AG09309 (cell line): ENCODE results near the gene C2orf49.
A peak's percentile ranks its signal among the peaks of the same experiment; 100 is the strongest.

Experiments
- DNase-seq: peaks from one replicate; pipeline ENCODE4 v3.0.0-alpha.2; 2010; ENCODE audit warnings: low read depth
- H3K4me3 ChIP-seq: 2 replicates; pipeline ENCODE4 v1.5.1; 2011; ENCODE audit warnings: mild to moderate bottlenecking, low read depth, low read length, moderate library complexity; ENCODE audit not compliant: control insufficient read depth
- TF ChIP-seq, protein P1 (sequence below): IDR thresholded peaks from 2 replicates; pipeline ENCODE4 v1.5.1; 2011; ENCODE audit warnings: mild to moderate bottlenecking, low read depth, low read length, inconsistent platforms; ENCODE audit not compliant: insufficient read depth, control insufficient read depth; ENCODE audit errors: missing control alignments

Gene C2orf49

DNA sequence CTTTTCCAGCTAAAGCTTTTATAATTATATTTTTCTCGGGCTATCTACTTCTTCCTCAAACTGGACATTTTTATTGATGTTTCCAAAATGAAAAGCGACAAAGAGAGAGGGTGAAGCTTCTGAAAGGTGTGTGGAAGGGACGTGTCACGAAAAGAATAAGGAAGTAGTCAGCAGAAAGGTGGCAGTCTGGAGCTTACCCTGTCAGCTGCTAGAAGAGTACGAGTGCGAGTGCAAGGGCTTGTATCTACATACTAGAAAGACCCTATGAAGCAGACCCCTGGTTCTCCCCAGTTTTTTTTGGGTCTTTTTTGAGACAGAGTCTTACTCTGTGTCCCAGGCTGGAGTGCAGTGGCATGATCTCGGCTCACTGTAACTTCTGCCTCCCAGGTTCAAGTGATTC lies 46.9 kb downstream of the C2orf49 start:
- no peak overlapping the region for H3K4me3 ChIP-seq
- no peak for DNase-seq
- TF ChIP-seq, protein P1, sequence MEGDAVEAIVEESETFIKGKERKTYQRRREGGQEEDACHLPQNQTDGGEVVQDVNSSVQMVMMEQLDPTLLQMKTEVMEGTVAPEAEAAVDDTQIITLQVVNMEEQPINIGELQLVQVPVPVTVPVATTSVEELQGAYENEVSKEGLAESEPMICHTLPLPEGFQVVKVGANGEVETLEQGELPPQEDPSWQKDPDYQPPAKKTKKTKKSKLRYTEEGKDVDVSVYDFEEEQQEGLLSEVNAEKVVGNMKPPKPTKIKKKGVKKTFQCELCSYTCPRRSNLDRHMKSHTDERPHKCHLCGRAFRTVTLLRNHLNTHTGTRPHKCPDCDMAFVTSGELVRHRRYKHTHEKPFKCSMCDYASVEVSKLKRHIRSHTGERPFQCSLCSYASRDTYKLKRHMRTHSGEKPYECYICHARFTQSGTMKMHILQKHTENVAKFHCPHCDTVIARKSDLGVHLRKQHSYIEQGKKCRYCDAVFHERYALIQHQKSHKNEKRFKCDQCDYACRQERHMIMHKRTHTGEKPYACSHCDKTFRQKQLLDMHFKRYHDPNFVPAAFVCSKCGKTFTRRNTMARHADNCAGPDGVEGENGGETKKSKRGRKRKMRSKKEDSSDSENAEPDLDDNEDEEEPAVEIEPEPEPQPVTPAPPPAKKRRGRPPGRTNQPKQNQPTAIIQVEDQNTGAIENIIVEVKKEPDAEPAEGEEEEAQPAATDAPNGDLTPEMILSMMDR, result no peak

DNA sequence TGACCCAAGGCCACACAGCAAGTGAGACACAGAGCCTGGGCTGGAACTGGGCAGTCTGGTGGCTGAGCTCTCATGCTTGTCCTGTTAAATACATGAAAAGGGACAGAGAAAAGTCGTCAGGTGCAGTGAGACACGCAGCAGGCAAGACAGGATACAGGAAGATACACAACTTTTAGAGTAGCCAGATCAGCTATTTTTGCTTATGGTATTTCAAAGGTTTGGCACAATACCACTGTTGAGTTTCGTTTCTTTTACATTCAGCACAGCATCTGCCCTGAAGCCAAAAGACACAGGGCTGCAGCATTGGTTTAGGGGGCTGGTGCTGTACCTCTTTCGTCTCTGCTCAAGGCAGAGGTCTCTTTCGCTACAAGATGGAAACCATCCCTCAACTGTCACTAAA lies 47.5 kb downstream of the C2orf49 start:
- H3K4me3 ChIP-seq, result no peak overlapping the region
- TF ChIP-seq, protein P1, result no peak
- DNase-seq, result no peak

DNA sequence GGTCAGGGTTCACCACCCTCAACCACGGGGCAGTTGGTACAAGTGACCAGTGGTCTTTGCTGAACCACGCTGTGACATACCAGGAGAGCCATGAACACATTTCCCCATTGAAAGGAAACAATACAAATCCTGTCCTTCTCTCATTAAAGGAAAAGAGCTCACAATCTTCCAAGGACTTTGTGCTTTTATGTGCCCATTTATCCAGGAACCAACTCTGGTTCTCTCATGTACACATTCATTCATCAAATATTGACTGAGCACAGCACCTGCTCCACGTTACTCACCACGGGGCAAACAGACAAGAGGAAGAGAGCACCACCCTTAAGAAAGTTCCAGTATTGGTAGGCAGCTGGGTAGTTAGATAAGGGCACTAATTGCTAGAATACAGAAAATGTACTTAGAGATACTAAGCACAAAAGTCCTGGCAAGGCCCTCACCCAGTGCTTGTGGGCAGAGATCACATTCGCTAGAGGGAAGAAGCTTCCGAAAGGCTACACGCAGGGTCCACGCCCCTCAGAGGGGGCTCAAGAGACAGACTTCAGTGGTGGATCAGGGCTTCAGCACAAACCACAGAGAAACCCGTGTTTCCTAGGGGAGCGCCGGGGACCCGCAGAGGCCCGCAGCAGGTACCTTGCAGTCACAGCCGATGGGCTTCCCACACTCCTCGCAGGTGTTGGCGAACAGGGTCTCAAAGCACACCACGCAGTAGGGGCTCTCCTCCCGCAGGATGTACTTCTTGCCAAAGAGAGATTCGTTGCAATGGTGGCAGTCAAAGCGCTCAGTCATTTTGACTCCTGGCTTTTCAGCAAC lies 48.6 kb downstream of the C2orf49 start:
- no peak for DNase-seq
- TF ChIP-seq, protein P1, result no peak
- no peak overlapping the region for H3K4me3 ChIP-seq

DNA sequence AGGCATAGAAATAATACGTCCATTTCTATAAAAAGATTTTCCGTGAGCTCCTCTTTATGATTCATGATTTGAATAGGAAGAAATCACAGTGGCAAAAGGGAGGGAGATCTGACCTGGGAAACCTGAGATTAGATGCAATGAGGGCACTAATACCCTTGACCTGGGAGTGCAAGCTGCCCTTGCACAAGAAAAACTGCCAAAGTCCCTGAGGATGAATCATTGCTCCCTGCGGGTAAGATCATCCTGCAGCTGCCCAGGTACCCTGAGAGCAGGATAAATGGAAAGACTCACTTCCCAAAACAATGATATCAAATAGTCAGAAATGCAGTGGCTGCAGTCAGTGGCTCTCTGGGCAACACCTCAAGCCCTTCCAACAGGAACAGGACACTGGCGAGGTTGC lies 49.9 kb downstream of the C2orf49 start:
- DNase-seq, result no peak
- H3K4me3 ChIP-seq, result no peak overlapping the region
- TF ChIP-seq, protein P1, result no peak

DNA sequence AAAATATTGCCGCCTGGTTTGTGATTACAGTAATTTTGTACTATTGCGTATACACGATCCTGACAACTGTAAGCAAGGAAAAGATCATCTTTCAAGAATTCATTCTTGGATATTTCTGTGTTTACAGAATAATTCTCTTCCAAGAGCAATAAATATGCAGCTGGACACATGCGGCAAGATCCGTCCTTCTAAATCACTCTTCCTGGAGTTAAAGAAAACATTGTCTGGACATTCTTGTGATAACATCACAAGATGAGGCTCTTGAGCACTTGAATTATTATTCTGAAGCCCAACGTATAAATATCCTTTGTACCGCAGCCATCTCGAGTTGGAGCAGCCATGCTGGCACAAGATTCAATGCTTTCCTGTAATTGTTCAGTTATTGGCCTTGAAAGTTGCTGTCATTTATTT lies 51.6 kb downstream of the C2orf49 start:
- peak; percentile 85 for DNase-seq
- TF ChIP-seq, protein P1, result no peak
- H3K4me3 ChIP-seq, result no peak overlapping the region

DNA sequence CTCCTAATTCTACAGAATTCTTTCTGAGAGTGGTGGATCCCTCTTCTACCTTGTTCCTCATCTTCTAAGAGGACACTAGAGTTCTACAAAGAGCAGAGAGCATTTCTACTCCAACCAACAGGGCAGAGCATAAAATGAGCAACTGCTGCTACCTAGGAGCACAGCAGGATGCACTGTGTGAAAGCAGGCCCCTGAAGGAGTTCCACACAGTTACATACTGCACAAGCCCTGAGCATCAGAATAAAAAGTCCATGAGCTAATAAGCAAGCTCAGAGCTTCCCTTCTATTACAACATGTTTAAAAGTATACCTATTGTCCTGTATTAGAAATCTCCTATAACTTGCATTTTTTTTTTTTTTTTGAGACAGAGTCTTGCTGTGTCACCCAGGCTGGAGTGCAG lies 53.1 kb downstream of the C2orf49 start:
- TF ChIP-seq, protein P1, result no peak
- no peak for DNase-seq
- no peak overlapping the region for H3K4me3 ChIP-seq

DNA sequence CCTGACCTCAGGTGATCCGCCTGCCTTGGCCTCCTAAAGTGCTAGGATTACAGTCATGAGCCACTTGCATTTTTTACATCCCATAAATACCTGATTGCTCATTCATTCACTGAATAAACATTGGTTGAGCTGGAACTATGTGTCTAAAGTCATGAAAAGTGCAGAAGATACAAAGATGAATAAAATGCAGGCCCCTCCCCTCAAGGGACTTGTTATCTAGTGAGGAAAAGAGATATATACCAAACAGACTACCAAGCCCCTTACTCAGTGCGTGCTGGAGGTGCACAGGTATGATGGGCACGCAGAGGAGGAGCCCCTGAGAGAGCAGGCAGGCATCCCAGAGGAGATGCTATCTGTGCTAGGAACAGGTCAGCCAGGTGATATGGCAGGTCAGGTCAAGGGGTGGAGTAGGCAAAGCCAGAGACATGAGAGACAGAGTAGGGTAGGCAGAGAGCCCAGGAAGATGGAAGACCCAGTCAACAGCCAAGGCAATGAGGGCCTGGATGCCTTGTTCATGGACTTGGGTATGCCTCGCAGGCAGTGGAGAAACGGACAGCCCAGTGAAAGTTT lies 53.8 kb downstream of the C2orf49 start:
- TF ChIP-seq, protein P1, result no peak
- DNase-seq, result no peak
- no peak overlapping the region for H3K4me3 ChIP-seq
